ENCODE results near the gene MYO1B.

The MYO1B gene

DNA sequence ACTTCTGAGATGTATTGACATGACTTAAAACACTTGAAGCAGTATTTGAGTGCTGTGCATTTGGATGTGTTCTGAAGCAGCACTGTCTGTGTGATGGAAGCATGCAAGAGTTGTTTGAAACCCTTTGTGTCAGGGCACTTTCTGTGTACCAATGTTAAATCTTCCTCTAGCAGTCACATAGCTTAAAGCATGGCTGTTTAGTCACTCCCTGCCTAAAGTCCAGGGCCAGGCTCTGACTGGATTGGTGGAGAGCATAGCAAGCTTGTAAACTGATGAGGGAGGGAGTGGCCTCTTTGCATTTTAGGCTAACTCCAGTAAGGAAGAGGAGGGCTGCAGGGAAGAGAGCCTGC is 73.5 kb downstream of the MYO1B start:
- in situ Hi-C loops (cut with MboI; ENCODE audit: low sequenced_read_pairs): no loop called here

- in situ Hi-C loops (cut with MboI; ENCODE audit: low sequenced_read_pairs): no loop called here
Observed at GRCh38 chr2:191319186-191319585, 74.0 kb downstream of the MYO1B start.

- in situ Hi-C loops (cut with MboI; ENCODE audit: low sequenced_read_pairs): no loop called here
Observed at GRCh38 chr2:191320881-191321280, 75.7 kb downstream of the MYO1B start.

- in situ Hi-C loops (cut with MboI; ENCODE audit: low sequenced_read_pairs): no loop called here
Observed at GRCh38 chr2:191321861-191322662, 76.9 kb downstream of the MYO1B start.

GRCh38 chr2:191322828-191323506 is 77.8 kb downstream of the MYO1B start:
- in situ Hi-C loops (cut with MboI; ENCODE audit: low sequenced_read_pairs): no loop called here

- in situ Hi-C loops (cut with MboI; ENCODE audit: low sequenced_read_pairs): no loop called here
Observed at GRCh38 chr2:191325651-191326365, 80.6 kb downstream of the MYO1B start.

- in situ Hi-C loops (cut with MboI; ENCODE audit: low sequenced_read_pairs): no loop called here
Observed at GRCh38 chr2:191327484-191327883, 82.3 kb downstream of the MYO1B start.

DNA sequence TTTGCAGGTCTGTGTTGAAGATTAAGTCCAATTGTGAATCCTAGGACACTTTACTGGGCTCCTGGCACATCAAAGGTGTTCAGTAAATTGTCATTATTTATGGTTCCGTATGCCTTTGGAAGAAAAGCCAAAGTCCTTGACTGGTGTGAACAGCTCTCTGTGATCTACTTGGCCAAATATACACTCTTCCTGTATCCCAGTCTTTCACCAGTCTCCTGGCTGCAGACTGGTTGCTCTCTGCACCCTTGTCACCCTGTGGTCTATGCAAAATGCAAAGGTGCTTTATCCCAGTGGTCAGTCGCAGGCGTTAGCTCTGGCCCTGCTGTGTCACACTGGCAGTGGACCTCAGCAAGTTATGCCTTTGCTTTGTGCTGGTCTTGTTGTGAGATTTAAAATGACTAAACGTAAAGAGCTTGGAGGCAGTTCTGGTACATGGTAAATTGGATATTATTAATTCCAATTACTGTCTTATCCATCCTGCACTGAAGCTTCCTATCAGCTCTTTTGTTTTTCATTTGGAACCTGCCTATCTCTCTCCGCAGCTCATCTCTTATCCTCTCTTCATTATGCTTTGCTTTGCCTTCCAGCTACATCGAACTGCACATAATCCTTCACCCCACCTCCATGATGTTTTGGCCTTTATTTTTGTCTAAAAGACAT is 83.1 kb downstream of the MYO1B start:
- in situ Hi-C loops (cut with MboI; ENCODE audit: low sequenced_read_pairs): no loop called here

GRCh38 chr2:191329841-191330240 is 84.6 kb downstream of the MYO1B start:
- in situ Hi-C loops (cut with MboI; ENCODE audit: low sequenced_read_pairs): no loop called here

- in situ Hi-C loops (cut with MboI; ENCODE audit: low sequenced_read_pairs): no loop called here
Observed at GRCh38 chr2:191333911-191334357, 88.7 kb downstream of the MYO1B start.

DNA sequence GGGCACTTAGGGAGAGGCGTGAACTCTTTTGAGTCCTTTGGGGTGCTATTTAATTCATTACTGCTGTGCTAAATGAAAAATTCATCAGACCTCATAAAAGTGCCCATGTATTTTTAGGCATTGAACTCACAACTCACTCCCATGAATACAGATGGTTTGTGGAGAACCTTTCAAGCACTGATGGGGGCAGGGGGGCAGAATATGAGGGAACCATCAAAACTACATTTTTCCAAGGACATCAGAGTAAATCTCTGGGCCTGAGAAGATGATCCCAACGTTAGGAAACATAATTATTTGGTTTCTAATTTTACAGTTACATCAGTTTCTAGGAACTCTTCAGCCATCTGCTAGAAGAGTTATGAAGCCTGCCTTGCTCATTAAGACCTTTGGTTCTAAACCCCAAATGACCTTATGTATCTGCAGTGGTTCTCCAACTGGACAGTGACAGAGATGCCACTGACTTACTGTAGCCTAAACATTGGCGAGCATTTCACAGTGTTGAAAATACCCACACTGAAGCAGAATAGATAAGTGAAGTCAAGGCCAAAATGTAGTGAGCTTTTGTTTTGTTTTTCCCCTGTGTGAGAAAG is 90.8 kb downstream of the MYO1B start:
- in situ Hi-C loops (cut with MboI; ENCODE audit: low sequenced_read_pairs): no loop called here

DNA sequence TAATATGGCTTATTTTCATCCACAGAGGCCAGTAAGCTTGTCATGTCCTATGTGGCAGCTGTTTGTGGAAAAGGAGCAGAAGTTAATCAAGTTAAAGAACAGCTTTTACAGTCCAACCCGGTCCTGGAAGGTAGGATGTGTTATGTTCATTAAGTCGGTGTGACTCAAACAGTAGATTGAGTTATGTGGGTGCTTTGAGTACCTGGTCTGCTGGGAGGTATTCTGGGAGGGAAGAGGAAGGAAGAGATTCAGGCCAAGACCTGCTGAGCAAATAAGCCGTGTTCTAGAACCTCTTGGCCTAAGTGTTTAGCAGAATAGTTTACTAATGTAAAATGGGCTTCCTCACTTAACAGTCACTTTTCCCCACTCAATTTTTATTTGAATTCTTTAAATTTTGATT is 96.2 kb downstream of the MYO1B start:
- in situ Hi-C loops (cut with MboI; ENCODE audit: low sequenced_read_pairs): no loop called here

GRCh38 chr2:191343796-191344338 is 98.7 kb downstream of the MYO1B start:
- in situ Hi-C loops (cut with MboI; ENCODE audit: low sequenced_read_pairs): no loop called here

GRCh38 chr2:191345788-191346187 is 100.6 kb downstream of the MYO1B start:
- in situ Hi-C loops (cut with MboI; ENCODE audit: low sequenced_read_pairs): no loop called here

DNA sequence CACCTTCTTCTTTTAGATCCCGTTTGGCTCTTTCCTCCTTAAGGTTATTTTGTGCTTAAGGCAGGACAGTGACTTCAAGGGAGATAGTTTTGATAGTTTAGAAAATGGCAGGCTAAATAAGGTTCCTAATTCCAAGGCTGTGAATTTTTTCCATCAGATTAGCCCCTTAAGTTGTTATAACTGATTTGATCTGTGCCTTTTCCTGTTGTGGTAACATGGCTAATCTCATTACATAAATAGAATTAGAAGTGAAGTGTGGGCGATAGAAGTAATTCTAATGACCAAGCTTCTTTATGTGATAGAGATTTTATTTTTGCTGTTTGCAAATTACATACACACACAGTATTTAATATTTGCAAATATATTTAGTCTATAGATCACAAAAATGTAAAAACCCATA is 102.0 kb downstream of the MYO1B start:
- in situ Hi-C loops (cut with MboI; ENCODE audit: low sequenced_read_pairs): no loop called here

GRCh38 chr2:191347881-191348280 is 102.7 kb downstream of the MYO1B start:
- in situ Hi-C loops (cut with MboI; ENCODE audit: low sequenced_read_pairs): no loop called here

- in situ Hi-C loops (cut with MboI; ENCODE audit: low sequenced_read_pairs): no loop called here
Observed at GRCh38 chr2:191349990-191350389, 104.8 kb downstream of the MYO1B start.

GRCh38 chr2:191350826-191351225 is 105.6 kb downstream of the MYO1B start:
- in situ Hi-C loops (cut with MboI; ENCODE audit: low sequenced_read_pairs): no loop called here

DNA sequence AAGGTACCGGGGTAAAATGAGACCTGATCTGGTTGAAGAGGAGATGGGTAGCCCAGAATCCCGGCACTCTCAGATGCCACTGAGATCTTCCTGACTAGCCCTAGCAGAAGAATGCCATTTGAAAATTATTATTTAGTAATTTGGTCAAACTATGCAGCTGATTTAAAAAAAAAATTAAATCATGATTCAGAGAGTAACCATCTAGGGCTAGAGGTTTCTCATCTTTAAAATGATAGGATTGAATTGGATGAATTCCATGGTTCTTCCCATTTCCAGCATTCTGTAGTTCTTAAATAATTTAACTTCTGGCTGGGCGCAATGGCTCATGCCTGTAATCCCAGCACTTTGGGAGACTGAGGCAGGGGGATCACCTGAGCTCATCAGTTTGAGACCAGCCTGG is 106.1 kb downstream of the MYO1B start:
- in situ Hi-C loops (cut with MboI; ENCODE audit: low sequenced_read_pairs): no loop called here

DNA sequence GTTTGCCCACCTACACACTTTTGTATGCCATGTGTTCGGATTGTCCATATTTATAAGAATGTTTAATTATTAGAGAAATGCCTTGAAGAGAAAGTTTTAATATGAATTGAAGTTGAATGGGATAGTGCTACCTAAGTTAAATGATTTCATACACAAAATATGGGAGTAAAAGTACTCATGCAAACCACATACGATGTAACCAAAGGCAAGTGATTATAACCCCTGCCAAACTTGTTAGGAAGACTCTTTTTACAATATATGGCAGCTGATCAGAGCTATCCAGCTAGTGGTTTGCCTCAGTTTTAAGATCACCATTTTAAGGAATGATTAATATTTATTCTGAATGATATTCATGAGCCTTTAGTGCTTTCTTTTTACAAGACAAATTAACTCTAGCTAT is 106.7 kb downstream of the MYO1B start:
- in situ Hi-C loops (cut with MboI; ENCODE audit: low sequenced_read_pairs): no loop called here

DNA sequence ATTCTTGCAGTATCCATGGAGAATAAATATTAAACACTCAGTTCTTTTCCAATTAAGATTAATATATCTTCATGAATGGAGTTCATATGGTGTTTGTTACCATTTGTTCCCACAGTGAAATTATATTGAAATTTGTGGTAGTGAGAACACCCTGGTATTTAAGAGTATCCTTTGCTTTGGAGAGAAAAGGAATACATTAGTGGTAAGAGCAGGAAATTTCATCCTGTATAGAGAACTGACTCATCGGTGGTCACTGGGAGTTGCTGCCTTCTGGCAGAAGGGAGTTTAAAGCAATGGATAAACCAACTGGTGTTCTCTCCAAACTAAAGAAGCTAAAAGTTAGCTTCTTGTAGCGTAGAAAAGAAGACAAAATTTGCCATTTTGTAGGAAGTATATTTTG is 107.3 kb downstream of the MYO1B start:
- in situ Hi-C loops (cut with MboI; ENCODE audit: low sequenced_read_pairs): no loop called here
